SK-N-SH treated with all-trans-retinoic acid at 6 μM for 48 hours (cell line): ENCODE measurements around the gene SH2D3A.

ENCODE experiments used
- ATAC-seq: fragments of 200-7000 bp; cut with Tn5 transposase; 3 replicates; pipeline ENCODE4 v1.9.1; 2020; ENCODE audit warnings: mild to moderate bottlenecking, moderate library complexity
- ARNTL ChIP-seq: fragments of 450-650 bp; formaldehyde crosslinking; IDR thresholded peaks from 2 replicates; pipeline ENCODE4 v1.5.0; 2020; ENCODE audit warnings: low read depth, mild to moderate bottlenecking, moderate library complexity, borderline replicate concordance
- BACH2 ChIP-seq: fragments of 250-450 bp; sonication (Bioruptor Pico); IDR thresholded peaks from 2 replicates; pipeline ENCODE4 v1.9.0; 2021; ENCODE audit warnings: mild to moderate bottlenecking, borderline replicate concordance
- CSDC2 ChIP-seq: fragments of 250-450 bp; sonication (Bioruptor Pico); IDR thresholded peaks from 2 replicates; pipeline ENCODE4 v1.5.0; 2020; ENCODE audit warnings: mild to moderate bottlenecking, moderate library complexity
- CSRNP3 ChIP-seq: fragments of 250-450 bp; sonication (Bioruptor Pico); IDR thresholded peaks from 2 replicates; pipeline ENCODE4 v1.5.1; 2021; ENCODE audit warnings: mild to moderate bottlenecking, moderate library complexity
- ESRRG ChIP-seq: fragments of 250-450 bp; sonication (Bioruptor Pico); IDR thresholded peaks from 2 replicates; pipeline ENCODE4 v1.6.1; 2021; ENCODE audit warnings: mild to moderate bottlenecking
- GLIS3 ChIP-seq: fragments of 250-450 bp; sonication (Bioruptor Pico); IDR thresholded peaks from 2 replicates; pipeline ENCODE4 v1.5.0; 2020; ENCODE audit warnings: mild to moderate bottlenecking, moderate library complexity
- ISL1 ChIP-seq: fragments of 250-450 bp; sonication (Bioruptor Pico); IDR thresholded peaks from 2 replicates; pipeline ENCODE4 v2.1.2; 2022; ENCODE audit warnings: mild to moderate bottlenecking, moderate library complexity
- PATZ1 ChIP-seq: fragments of 250-450 bp; sonication (Bioruptor Pico); IDR thresholded peaks from 2 replicates; pipeline ENCODE4 v1.8.0; 2020; ENCODE audit warnings: mild to moderate bottlenecking, moderate library complexity, borderline replicate concordance
- PPARA ChIP-seq: fragments of 250-450 bp; sonication (Bioruptor Pico); IDR thresholded peaks from 2 replicates; pipeline ENCODE4 v1.5.0; 2020; ENCODE audit warnings: mild to moderate bottlenecking, borderline replicate concordance
- RARB ChIP-seq: fragments of 250-450 bp; sonication (Bioruptor Pico); IDR thresholded peaks from 2 replicates; pipeline ENCODE4 v1.8.0; 2021; ENCODE audit warnings: mild to moderate bottlenecking, moderate library complexity
- SNAI2 ChIP-seq: fragments of 250-450 bp; sonication (Bioruptor Pico); IDR thresholded peaks from 2 replicates; pipeline ENCODE4 v1.5.0; 2020; ENCODE audit warnings: mild to moderate bottlenecking, moderate library complexity
- TCF4 ChIP-seq: fragments of 250-450 bp; sonication (Bioruptor Pico); IDR thresholded peaks from 2 replicates; pipeline ENCODE4 v1.8.0; 2021; ENCODE audit warnings: mild to moderate bottlenecking, moderate library complexity, borderline replicate concordance
- TSHZ2 ChIP-seq: fragments of 250-450 bp; sonication (Bioruptor Pico); IDR thresholded peaks from 2 replicates; pipeline ENCODE4 v1.5.0; 2020; ENCODE audit warnings: mild to moderate bottlenecking, moderate library complexity
- ZC3H10 ChIP-seq: fragments of 250-450 bp; sonication (Bioruptor Pico); IDR thresholded peaks from 2 replicates; pipeline ENCODE4 v1.5.1; 2021; ENCODE audit warnings: mild to moderate bottlenecking, moderate library complexity
- ZFP3 ChIP-seq: fragments of 250-450 bp; sonication (Bioruptor Pico); IDR thresholded peaks from 2 replicates; pipeline ENCODE4 v1.5.0; 2020; ENCODE audit warnings: mild to moderate bottlenecking, moderate library complexity
- ZFP30 ChIP-seq: fragments of 450-650 bp; formaldehyde crosslinking; IDR thresholded peaks from 2 replicates; pipeline ENCODE4 v1.5.0; 2022; ENCODE audit warnings: mild to moderate bottlenecking, moderate library complexity
- ZNF565 ChIP-seq: fragments of 450-650 bp; formaldehyde crosslinking; conservative IDR thresholded peaks from 2 replicates; pipeline ENCODE4 v1.5.0; 2020; ENCODE audit warnings: low read depth, mild to moderate bottlenecking, moderate library complexity
- ZNF70 ChIP-seq: fragments of 450-650 bp; formaldehyde crosslinking; IDR thresholded peaks from 2 replicates; pipeline ENCODE4 v1.5.0; 2020; ENCODE audit warnings: mild to moderate bottlenecking, moderate library complexity
- ZNF8 ChIP-seq: fragments of 450-650 bp; formaldehyde crosslinking; IDR thresholded peaks from 2 replicates; pipeline ENCODE4 v1.5.0; 2020; ENCODE audit warnings: mild to moderate bottlenecking, moderate library complexity
- TF ChIP-seq, protein P1 (sequence below): fragments of 250-450 bp; sonication (Bioruptor Pico); IDR thresholded peaks from 2 replicates; pipeline ENCODE4 v1.5.1; 2020; ENCODE audit warnings: low read depth, mild to moderate bottlenecking, moderate library complexity

The SH2D3A gene

GRCh38 chr19:6797646-6798045 is 30.4 kb upstream of the SH2D3A start:
- TF ChIP-seq GLIS3 (no peak), TSHZ2 (CRISPR knock-in tag) (no peak), ZNF565 (CRISPR knock-in tag) (no peak)
- no peak for ATAC-seq

GRCh38 chr19:6796278-6796677 is 29.0 kb upstream of the SH2D3A start:
- no peak for ATAC-seq
- no peak for TF ChIP-seq RARB (CRISPR knock-in tag)
- TF ChIP-seq ZFP3 (CRISPR knock-in tag): no peak
- no peak for TF ChIP-seq PATZ1
- no peak for TF ChIP-seq BACH2

GRCh38 chr19:6794686-6795431 is 27.6 kb upstream of the SH2D3A start:
- TF ChIP-seq ZNF565 (CRISPR knock-in tag) (peak; percentile 73; the same call in 1 of the 2 replicates), TCF4 (CRISPR knock-in tag) (no peak)
- no peak for ATAC-seq

GRCh38 chr19:6793973-6794372 is 26.7 kb upstream of the SH2D3A start:
- ATAC-seq: no peak
- TF ChIP-seq, protein P1, sequence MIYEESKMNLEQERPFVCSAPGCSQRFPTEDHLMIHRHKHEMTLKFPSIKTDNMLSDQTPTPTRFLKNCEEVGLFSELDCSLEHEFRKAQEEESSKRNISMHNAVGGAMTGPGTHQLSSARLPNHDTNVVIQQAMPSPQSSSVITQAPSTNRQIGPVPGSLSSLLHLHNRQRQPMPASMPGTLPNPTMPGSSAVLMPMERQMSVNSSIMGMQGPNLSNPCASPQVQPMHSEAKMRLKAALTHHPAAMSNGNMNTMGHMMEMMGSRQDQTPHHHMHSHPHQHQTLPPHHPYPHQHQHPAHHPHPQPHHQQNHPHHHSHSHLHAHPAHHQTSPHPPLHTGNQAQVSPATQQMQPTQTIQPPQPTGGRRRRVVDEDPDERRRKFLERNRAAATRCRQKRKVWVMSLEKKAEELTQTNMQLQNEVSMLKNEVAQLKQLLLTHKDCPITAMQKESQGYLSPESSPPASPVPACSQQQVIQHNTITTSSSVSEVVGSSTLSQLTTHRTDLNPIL (CRISPR knock-in tag): no peak
- TF ChIP-seq SNAI2 (no peak), ZFP30 (CRISPR knock-in tag) (no peak), ZNF8 (no peak), BACH2 (no peak), ZNF565 (CRISPR knock-in tag) (no peak), PATZ1 (no peak), CSRNP3 (no peak), ARNTL (CRISPR knock-in tag) (no peak), GLIS3 (no peak), TCF4 (CRISPR knock-in tag) (no peak), ESRRG (no peak), ISL1 (no peak), PPARA (CRISPR knock-in tag) (no peak), ZC3H10 (no peak), ZNF70 (CRISPR knock-in tag) (no peak), CSDC2 (CRISPR knock-in tag) (no peak)
